T-helper 2 cell treated with Interferon-gamma antibody and Interleukin-4, amounts not matched to agents 100 ng/mL and 5 ng/mL, for 36 hours (primary cell): ENCODE results near the gene ATP2B3. TPM values are rescaled to one million over a fixed set of nuclear protein-coding genes. Genes with fewer than 3 reads are reported as not detected.

ENCODE experiments used
- intact Hi-C: fragments of 100-400 bp; cut with micrococcal nuclease; formaldehyde crosslinking; loops from one replicate; pipeline ENCODE4 v1.15.1; 2023
- total RNA-seq: library from RNA; stranded (reverse); gene quantifications from 2 replicates; pipeline ENCODE4 v1.2.3, GENCODE V29; 2022

ATP2B3 gene
- total RNA-seq, 1 donor from 2014 or later = not detected

DNA sequence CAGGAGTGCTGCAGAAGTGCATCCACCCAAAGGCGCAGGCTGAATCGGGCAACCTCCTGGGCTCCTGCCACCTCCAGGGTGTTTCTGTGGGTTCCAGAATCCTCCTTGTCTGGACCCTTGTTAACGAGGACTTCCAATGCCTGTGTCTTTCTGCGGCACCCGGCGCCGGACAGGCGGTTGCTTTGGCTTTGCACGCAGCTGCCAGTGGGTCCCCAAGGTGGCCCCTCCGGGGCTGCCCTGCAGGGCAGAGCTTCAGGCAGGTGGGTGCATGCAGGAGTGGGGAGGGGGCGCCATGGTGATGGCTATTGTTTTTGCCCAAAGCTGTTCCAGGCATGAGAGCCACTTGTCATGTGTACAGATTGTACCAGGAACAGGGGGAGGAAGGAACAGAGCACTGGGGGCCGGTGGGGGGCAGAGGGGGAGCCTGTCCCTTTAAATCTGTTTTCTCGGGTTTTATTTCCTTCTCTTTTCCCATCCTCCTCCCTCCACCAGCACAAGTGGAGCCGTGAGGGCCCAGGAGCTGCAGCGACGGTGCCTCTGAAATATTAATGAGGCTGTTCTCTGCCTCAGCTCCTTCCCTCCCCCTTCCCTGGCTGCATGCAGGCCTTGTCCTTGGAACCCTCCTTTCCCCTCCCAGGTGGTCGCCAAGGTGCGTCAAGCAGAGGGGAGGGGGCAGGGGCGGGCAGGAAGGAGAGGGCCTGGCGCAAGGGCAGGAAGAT lies 13.1 kb downstream of the ATP2B3 start:
- intact Hi-C loops = no loop called here

DNA sequence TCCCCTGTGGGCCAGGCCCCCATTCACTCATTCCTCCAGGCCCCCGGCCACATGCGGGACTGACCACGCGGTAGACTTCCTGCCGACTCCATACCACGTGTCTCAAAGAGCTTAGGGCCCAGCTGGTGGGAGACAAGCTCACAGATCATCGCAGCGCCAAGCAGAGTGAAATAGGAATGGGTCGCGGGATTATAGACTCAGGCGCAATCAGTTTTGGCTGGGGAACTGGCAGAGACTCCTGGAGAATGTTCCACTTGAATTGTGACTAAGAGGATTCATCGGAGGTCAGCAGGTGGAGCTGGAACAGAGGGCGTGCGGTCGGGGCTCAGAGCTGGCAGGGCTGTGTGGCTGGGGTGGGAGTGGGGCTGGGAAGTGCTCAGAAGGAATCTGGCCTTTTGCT lies 15.6 kb downstream of the ATP2B3 start:
- intact Hi-C loops = no loop called here

DNA sequence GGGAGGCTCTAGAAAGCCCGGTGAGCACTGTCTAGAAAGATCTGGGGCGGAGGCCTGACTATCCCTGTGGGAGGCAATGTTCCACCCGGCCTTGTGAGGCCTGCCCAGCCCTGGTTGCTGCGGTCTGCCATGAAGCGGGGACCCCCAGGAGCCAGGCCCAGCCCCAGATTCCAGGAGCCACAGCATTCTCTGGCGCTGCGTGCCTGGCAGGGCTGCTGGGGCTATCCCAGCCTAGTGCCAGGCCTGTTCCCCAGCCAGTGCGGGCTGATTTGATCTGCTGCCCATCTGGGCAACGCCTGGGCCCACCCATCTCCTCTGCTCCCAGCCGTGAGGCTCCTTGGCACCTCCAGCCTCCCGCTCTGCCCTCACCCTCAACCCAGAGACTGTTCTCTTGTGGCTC lies 19.6 kb downstream of the ATP2B3 start:
- intact Hi-C loops = no loop called here

DNA sequence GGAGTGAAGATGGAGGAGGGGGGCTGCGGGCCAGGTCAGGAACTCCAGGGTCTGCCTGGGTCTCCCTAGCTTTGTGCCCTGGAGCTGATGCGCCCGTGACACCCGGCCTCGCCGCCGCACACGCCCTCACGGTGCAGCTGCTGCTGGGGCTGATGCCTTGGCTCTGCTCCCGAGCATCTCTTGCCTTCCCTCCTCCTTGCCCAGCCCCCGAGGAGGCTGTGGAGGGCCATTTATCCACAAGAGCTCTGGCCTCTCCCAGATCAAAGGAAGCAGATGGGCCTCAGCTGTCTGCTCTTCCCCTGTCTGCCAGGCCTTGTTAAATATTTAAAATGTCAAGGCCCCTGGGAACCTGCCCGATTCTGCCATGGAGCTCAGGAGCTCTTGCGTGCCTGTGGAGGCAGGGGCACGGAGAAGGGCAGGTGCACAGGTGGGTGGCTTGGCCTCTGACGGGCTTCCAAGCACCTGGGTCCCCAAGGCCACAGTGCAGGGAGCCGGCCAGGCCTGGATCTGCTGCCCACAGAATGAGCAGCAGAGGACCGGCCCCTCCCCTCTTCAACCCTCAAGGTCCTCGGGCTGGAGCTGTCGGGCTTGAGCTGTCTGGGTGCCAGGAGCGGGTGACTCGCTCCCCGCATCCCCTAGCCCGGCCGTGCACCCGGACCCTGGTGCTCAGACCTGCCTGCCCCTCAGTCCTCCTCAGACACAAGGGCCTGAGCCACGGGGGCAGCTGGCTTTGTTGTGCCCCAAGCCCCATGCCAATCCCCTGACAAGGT lies 20.3 kb downstream of the ATP2B3 start:
- intact Hi-C loops = no loop called here

DNA sequence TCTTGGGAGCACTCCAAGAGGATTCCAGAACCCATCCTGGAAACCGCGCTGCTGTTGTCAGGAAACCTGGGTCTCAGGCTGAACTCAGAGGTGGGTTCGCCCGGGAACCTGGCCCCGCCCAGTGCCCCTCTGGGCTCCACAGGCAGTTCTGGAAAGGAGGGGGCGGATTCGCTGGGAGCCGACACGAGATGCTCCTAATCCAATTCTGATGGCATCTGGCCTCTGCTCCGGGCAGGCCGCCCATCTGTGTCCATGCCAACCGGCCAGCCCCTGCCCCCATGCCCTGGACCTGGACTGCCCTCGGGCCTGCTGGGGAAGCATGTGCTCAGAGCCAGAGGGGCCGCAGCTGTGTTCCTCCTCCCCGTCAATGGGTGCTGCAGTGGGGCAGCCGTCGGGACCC lies 21.0 kb downstream of the ATP2B3 start:
- intact Hi-C loops = no loop called here

DNA sequence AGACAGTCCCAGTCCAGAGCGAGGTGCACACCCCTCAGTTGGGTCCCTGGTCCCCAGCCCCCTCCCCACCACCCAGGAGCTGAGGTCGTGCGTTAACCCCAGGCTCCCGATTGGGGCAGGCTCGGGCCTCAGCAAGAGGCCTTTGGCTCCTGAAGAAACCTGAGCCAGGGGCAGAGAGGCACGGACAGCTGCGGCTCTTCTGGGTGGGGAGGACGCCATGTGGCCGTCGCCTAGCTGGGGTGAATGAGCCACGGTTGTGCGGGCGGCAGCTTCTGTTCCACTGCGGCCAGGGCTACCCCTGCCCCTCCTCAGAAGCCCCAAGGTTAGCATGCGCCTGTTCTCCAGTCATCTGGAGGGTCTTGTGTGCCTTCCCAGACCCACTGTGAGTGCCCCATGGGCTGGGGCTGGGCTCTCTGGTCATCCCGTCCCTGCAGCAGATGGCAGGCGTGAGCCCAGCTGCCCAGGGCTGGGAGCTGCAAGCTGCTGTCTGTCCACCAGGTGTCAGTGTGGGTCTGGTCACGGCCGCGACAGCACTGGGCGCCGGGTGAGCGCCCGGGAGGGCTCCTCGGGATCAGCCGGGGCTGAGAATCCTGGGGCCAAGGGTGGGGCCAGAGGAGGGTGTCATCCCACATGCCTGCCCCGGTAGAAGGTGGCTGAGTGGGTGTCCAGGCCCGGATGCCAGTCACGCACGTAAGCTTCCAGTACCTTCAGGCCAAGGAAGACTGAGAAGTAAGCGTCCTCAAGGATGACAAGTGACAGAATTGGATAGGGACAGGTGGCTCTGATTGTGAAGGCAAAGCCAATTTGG lies 21.9 kb downstream of the ATP2B3 start:
- intact Hi-C loops = loop anchor here (1.0 kb wide), 1 partner anchor 129 kb away; no protein-coding TSS in a partner anchor

DNA sequence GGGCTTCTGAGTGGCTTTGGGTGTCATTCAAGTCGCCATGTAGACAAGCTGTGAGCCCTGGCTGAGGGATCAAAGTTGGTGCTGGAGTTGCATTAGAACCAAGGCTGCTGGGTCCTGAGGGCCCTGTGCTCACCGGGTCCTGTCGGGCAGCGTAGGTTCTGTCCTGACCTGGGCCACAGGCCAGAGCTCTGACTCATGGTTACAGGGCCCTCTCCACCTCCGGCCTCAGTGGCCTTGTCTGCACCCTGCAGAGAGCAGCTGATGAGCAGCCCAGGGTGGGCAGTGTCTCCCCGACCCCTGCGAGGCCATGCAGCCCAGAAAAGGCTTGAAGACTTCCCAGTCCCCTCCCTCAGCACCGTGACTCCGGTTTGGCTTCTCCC lies 22.5 kb downstream of the ATP2B3 start:
- intact Hi-C loops = loop anchor here (1.0 kb wide), 1 partner anchor 128 kb away; no protein-coding TSS in a partner anchor

DNA sequence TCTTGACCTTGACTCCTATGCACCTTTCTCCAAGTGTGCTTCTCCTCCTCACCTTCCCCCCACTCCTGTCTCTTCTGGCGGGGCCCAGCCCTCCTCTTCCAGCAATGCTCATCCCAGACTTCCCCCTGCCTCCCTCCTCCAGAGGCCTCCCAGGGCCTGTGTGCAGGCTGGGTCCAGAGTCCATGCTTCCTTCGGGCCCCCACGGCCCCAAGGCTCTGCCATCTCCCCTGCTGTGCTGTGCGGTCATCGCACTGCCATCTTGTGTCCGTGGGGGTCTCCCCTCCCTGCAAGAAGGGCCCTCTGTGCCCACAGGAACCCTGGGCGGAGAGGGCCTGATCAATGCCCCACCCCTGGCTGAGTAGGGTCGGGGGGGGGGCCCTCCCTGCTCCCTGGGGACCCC lies 27.3 kb downstream of the ATP2B3 start:
- intact Hi-C loops = no loop called here

DNA sequence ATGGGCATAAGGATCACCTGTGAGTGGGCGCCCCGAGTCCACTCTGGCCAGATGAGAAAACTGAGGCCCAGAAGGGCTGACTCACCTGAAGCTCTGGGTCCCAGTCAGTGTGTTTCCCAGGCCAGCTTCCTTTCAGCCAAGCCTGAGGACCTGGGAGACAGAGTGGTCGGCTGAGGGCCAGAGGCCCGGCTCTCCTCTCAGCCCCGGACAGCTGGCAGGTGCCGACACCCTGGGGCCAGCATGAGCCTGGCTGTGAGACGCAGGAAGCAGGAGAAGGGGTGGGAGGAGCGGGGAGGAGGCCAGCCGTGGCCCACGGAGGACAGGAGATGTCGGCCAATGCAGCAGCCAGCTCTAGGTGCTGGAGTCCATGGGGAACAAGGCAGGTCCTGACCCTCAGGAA lies 28.9 kb downstream of the ATP2B3 start:
- intact Hi-C loops = no loop called here

DNA sequence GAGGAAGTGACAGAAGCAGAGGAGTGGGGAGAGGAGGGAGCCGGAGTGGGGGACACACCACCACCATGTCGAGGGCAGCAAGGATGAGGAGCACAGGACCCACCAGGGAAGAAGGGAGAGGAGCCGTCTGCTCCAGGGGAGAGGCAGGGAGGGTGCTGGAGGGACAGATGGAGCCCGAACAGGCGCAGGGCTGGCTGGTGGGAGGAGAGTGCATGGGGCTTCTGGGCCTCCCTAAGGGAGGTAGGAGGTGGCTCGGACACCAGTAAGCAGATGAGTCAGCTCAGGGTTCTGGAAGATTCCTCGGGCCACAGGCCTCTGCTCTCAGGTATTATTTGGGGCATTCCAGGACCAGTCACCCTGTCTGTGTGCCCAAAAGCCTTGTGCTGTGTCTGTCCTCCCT lies 29.8 kb downstream of the ATP2B3 start:
- intact Hi-C loops = no loop called here

DNA sequence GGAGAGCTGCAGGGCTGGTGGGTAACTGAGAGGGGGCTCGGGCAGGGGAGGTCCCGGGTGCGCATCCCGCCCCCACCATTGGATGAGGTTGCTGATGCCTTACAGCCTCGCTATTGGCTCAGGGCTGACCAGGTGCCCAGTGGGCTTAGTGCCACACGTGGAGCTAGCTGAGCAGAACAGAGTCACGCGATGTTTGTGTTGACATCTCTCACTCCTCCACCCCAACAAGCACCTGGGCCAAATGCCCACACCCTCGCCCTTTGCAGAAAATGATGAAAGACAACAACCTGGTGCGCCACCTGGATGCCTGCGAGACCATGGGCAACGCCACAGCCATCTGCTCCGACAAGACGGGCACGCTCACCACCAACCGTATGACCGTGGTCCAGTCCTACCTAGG lies 31.8 kb downstream of the ATP2B3 start:
- intact Hi-C loops = no loop called here

DNA sequence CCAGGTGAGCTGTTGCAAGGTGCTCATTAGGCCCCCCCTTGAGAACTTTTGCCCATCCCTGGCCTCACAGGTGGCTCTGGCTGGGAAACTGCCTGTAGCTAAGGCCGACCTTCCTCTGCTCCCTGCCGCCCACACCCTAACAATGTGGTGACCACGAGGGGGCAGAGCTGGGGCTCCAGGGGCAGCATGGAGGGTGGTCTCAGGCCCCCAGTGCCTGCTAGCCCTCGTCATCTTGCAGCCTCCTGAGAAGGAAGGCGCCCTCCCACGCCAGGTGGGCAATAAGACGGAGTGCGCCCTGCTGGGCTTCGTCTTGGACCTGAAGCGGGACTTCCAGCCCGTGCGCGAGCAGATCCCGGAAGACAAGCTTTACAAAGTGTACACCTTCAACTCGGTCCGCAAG lies 32.4 kb downstream of the ATP2B3 start:
- intact Hi-C loops = no loop called here

DNA sequence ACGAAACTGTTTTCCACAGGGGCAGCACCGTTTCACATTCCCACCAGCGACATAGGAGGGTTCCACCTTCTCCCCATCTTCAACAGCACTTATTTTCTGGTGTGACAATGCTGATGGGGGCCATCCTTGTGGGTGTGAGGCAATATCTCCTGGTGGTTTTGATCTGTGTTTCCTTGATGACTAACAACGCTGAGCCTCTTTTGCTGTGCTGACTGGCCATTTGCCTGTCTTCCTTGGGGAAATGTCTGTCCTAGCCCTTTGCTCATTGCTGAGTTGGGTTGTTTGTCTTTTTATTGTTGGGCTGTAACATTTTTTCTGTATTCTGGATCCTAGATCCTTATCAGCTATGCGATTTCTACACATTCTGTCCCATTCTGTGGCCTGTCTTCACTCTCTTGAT lies 33.7 kb downstream of the ATP2B3 start:
- intact Hi-C loops = no loop called here

DNA sequence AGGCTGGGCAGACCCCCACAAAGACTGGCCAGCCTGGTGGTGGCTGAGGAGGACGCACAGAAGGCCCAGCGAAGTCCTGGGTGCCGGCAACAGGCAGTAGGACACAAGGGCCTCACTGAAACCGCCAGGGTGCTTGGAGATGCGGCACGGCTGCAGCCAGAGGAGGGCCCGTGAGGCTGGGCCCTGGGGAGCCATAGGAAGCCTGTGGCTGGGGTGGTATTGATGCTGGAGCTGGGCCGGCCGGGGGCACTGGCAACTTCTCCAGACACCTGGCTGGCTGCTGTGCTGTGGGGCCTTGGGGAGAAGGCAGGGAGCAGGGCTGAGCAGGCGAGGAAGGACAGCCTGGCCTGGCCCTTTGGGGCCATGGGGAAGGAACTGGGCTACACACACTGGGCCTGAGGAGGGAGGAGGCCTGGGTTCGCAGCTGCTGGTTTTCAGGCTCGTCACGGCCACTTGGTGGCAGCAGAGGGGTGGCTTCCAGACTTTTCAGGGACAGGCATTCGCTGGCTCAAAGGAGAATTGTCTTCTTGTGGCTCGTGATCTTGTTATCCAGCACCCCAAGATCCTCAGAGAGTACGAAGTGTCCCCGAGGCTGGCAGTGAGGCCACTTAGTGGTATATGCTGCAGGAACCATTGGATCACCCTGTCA lies 37.2 kb downstream of the ATP2B3 start:
- intact Hi-C loops = loop anchor here (2.0 kb wide), 1 partner anchor 114 kb away; no protein-coding TSS in a partner anchor

DNA sequence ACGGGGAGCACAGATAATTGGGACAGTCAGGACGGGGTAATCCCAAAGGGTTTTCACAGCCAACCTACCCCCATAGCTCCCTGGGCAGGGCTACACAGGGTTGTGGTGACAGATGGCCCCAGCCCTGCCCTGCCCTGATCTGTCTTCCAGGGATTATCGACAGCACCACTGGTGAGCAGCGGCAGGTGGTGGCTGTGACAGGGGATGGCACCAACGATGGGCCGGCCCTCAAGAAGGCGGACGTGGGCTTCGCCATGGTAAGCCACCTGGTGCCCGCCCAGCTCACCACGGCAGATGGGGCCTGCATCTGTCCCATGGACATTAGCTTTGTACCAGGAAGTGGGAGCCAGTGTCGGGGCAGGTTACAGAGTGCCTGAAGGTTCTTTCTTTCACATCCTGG lies 39.3 kb downstream of the ATP2B3 start:
- intact Hi-C loops = no loop called here

DNA sequence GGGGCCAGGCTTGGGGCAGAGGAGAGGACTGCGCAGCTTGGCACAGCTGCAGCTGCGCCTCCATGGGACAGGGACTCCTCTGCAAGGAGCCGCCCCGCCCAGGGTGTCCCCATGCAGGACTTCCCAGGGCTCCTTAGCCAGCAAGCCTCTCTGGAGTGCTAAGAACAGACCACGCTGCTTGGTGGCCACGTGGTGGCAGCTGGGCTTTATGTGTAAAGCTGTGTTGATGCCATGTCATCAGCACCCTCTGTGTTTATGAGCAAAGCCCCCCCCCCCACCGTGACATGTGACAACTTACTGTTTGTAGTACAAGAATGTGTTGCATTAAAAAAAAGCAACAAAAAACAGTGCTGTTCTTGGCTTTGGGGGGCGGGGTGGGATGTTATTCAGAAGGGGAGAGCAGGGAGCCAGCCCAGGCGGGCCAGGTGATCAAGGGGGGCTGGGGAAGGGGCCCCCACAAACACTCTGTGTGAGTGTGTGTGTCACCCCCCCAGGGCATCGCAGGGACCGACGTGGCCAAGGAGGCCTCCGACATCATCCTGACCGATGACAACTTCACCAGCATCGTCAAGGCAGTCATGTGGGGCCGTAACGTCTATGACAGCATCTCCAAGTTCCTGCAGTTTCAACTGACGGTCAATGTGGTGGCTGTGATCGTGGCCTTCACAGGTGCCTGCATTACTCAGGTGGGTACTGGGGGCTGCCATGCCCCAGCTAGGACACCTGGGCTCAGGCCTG lies 40.3 kb downstream of the ATP2B3 start:
- intact Hi-C loops = no loop called here

DNA sequence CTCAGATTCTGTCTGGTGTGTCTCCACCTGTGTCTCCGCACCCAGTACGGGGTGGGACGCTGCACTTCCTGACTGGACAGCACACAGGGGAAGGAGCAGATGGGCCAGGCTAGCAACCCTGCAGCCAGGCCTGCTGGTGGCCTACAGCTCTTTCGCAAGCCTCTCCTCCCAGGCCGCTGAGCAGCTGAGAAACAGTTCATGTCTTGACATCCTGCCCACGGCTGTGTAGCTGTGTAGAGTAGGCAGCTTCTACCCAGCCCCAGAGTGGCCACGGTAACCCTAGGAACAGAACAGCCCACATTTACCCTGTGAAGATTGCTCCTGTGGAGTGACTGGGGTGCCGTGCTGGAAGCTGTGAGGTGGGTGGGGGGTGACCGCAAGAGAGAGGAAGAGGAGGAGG lies 42.6 kb downstream of the ATP2B3 start:
- intact Hi-C loops = no loop called here

DNA sequence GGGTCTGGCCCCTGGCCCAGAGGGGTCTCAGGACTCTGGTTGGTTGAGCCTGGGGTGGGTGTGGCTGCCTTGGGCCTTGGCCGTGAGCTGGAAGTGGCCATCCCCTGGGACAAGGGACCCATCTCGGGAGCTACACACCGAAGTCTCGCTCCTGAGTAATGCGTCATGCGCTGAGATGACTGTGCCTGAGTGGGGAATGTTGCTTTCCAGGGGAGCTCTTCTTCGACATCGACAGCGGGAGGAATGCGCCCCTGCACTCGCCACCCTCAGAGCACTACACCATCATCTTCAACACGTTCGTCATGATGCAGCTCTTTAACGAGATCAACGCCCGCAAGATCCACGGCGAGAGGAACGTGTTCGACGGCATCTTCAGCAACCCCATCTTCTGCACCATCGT lies 43.0 kb downstream of the ATP2B3 start:
- intact Hi-C loops = no loop called here

DNA sequence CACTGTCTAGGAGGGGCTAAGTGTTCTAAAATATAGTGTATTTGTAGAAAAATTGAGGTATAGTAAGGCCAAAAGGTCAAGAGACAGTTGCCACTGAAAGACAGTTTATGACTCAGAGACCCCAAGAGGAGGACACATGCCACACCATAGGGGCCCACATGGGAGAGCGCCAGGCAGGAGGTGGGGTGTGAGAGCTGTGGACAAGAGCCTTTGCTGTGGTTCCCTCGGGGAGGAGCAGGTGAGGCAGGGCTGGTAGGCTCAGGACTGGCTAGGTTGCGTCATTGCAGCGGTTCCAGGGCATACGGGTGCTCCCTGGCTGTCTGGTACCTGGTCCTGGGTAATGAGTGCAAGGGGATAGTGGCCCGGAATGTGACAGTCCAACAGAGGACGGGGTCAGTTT lies 43.9 kb downstream of the ATP2B3 start:
- intact Hi-C loops = no loop called here

DNA sequence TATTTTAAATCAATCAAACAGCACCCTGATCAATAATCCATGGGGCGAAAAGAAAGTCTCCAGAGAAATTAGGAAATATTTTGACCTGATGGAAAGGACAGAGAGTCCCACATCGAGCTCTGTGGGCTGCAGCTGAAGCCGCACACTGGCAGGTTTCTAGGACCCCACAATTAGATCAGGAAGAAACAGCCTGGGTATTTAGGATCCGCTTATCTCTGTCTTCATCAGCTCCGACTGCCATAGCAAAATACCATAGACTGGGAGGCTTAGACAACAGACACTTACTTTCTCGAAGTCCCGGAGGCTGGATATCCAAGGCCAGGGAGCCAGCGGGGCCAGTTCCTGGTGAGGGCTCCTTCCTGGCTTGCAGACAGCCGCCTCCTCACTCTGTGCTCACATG lies 45.1 kb downstream of the ATP2B3 start:
- intact Hi-C loops = no loop called here
